HCT116 (cell line): Measurements from ENCODE around the gene TNFSF12. TPM values are rescaled to one million over a fixed set of nuclear protein-coding genes. Genes with fewer than 3 reads are reported as not detected.

Experiments
- ATAC-seq: fragments of 200-7000 bp; cut with Tn5 transposase; 2 replicates; pipeline ENCODE4 v1.9.1; 2020; ENCODE audit warnings: mild to moderate bottlenecking, moderate library complexity
- BruUV-seq: library from RNA; stranded (reverse); fragments of 400-500 nt; replicated peaks from 2 replicates; lab custom pipeline; 2021; lab: Mats Ljungman, UMichigan
- CTCF ChIA-PET: fragments of 300-600 bp; sonication (Branson Sonifier 250); formaldehyde crosslinking; loops from one replicate; lab custom pipeline; 2021; ENCODE audit warnings: antibody characterized with exemption; lab: Charles Lee
- POLR2A ChIA-PET: fragments of 300-600, 350-600 bp; sonication (Branson Sonifier 250); formaldehyde crosslinking; loops from one replicate; lab custom pipeline; 2021; ENCODE audit warnings: antibody characterized with exemption; lab: Charles Lee
- RAD21 ChIA-PET, 2 experiments: fragments of 300-600 bp; sonication (Branson Sonifier 250); formaldehyde crosslinking; loops; one replicate each; lab custom pipeline; 2023; ENCODE audit warnings: low total read pairs in 2 of 2; ENCODE audit not compliant: uncharacterized antibody in 2 of 2, unreplicated experiment in 2 of 2, low non-redundant PET in 1 of 2; lab: Charles Lee
- DNase-seq: peaks from one replicate; pipeline ENCODE4 v3.0.0-alpha.2; 2010; ENCODE audit warnings: low read depth, low spot score
- H2AFZ ChIP-seq: fragments of 200-600 bp; shearing (Covaris generic), sonication (generic); 2 replicates; pipeline ENCODE4 v1.6.1; 2017; ENCODE audit warnings: low read depth, mixed run types, mixed read lengths, antibody characterized with exemption, low read length; ENCODE audit not compliant: poor library complexity, severe bottlenecking
- H3K27ac ChIP-seq: 2 replicates; pipeline ENCODE4 v1.5.1; 2012; ENCODE audit warnings: low read depth, low read length
- H3K27me3 ChIP-seq: fragments of 200-600 bp; sonication (generic); 2 replicates; pipeline ENCODE4 v1.6.1; 2016; ENCODE audit warnings: mixed run types, low read length, mixed read lengths; ENCODE audit not compliant: insufficient read depth
- H3K36me3 ChIP-seq, 2 experiments: fragments of 200-500 bp in 1 of 2; fragments of 200-600 bp in 1 of 2; sonication (Bioruptor generic) in 1 of 2; sonication (generic) in 1 of 2; 2 replicates each; pipeline versions ENCODE4 v1.5.1 to v1.6.1; 2014 to 2016; ENCODE audit warnings: low read length in 2 of 2, inconsistent platforms in 1 of 2, mixed read lengths in 1 of 2, mixed run types in 1 of 2; ENCODE audit not compliant: insufficient read depth in 2 of 2, control insufficient read depth in 1 of 2
- H3K4me1 ChIP-seq, 2 experiments: fragments of 200-600 bp in 1 of 2; sonication (generic) in 1 of 2; 2 replicates each; pipeline versions ENCODE4 v1.5.1 to v1.6.1; 2012 to 2017; ENCODE audit warnings: low read length in 2 of 2, inconsistent platforms in 1 of 2, mild to moderate bottlenecking in 1 of 2, mixed read lengths in 1 of 2, mixed run types in 1 of 2, moderate library complexity in 1 of 2; ENCODE audit not compliant: insufficient read depth in 2 of 2, control insufficient read depth in 1 of 2
- H3K4me2 ChIP-seq: fragments of 200-600 bp; sonication (generic); 2 replicates; pipeline ENCODE4 v1.6.1; 2017; ENCODE audit warnings: mixed run types, low read length, mixed read lengths
- H3K4me3 ChIP-seq, 2 experiments: fragments of 200-600 bp in 1 of 2; sonication (generic) in 1 of 2; replicated peaks in 1 of 2; 2 replicates each; pipeline ENCODE4 v1.5.1; 2011 to 2016; ENCODE audit warnings: low read length in 2 of 2, control low read depth in 1 of 2, low read depth in 1 of 2, mild to moderate bottlenecking in 1 of 2, mixed read lengths in 1 of 2, mixed run types in 1 of 2
- H3K79me2 ChIP-seq: fragments of 200-600 bp; sonication (generic); 2 replicates; pipeline ENCODE4 v1.6.1; 2017; ENCODE audit warnings: mild to moderate bottlenecking, mixed run types, low read length, moderate library complexity, mixed read lengths; ENCODE audit not compliant: insufficient read depth
- H3K9ac ChIP-seq: fragments of 200-600 bp; sonication (generic); 2 replicates; pipeline ENCODE4 v1.6.1; 2016; ENCODE audit warnings: low read length, mixed read lengths
- H3K9me2 ChIP-seq: fragments of 200-600 bp; sonication (generic), shearing (Covaris generic); 2 replicates; pipeline ENCODE4 v1.6.1; 2017; ENCODE audit warnings: mixed run types, mild to moderate bottlenecking, moderate library complexity; ENCODE audit not compliant: insufficient read depth
- H3K9me3 ChIP-seq, 2 experiments: fragments of 200-500 bp in 1 of 2; fragments of 200-600 bp in 1 of 2; sonication (Bioruptor generic) in 1 of 2; sonication (generic) in 1 of 2; 2 replicates each; pipeline ENCODE4 v1.6.1; 2014 to 2017; ENCODE audit warnings: low read length in 2 of 2, mixed read lengths in 2 of 2, inconsistent platforms in 1 of 2, low read depth in 1 of 2, mild to moderate bottlenecking in 1 of 2, mixed run types in 1 of 2, moderate library complexity in 1 of 2; ENCODE audit not compliant: control insufficient read depth in 1 of 2, insufficient read depth in 1 of 2
- H4K20me1 ChIP-seq: fragments of 200-600 bp; sonication (generic), shearing (Covaris generic); 2 replicates; pipeline ENCODE4 v1.6.1; 2017; ENCODE audit warnings: mixed run types, mild to moderate bottlenecking, moderate library complexity; ENCODE audit not compliant: insufficient read depth
- ELF1 ChIP-seq: IDR thresholded peaks from 2 replicates; pipeline ENCODE4 v1.6.1; 2012; ENCODE audit warnings: low read depth, borderline replicate concordance
- JUND ChIP-seq: IDR thresholded peaks from 2 replicates; pipeline ENCODE4 v1.6.1; 2012
- SIN3A ChIP-seq: IDR thresholded peaks from 2 replicates; pipeline ENCODE4 v1.6.1; 2012; ENCODE audit warnings: low read depth
- TCF7L2 ChIP-seq: IDR thresholded peaks from 2 replicates; pipeline ENCODE4 v1.7.0; 2011; ENCODE audit warnings: borderline replicate concordance, inconsistent platforms; ENCODE audit not compliant: insufficient read depth, insufficient read length; ENCODE audit errors: extremely low read depth
- ZFX ChIP-seq: fragments of 450-650 bp; IDR thresholded peaks from 2 replicates; pipeline ENCODE4 v1.6.1; 2017
- ZNF274 ChIP-seq: fragments of 200-500 bp; sonication (Bioruptor generic); IDR thresholded peaks from 2 replicates; pipeline ENCODE4 v1.6.1; 2014; ENCODE audit warnings: mild to moderate bottlenecking, low read depth, low read length, inconsistent platforms
- intact Hi-C: fragments of 100-400 bp; cut with micrococcal nuclease; formaldehyde crosslinking; loops from 2 replicates; pipeline ENCODE4 v1.10.0; 2022
- total RNA-seq: library from RNA; stranded (reverse); gene quantifications from one replicate; pipeline ENCODE4 v1.2.1, GENCODE V29; 2021; ENCODE audit not compliant: unreplicated experiment
- TF ChIP-seq, protein P1 (sequence below): IDR thresholded peaks from 2 replicates; pipeline ENCODE4 v1.6.1; 2011; ENCODE audit warnings: mild to moderate bottlenecking, low read length, moderate library complexity; ENCODE audit not compliant: insufficient replicate concordance; ENCODE audit errors: extremely low read depth
- TF ChIP-seq, protein P2 (sequence below): IDR thresholded peaks from 2 replicates; pipeline ENCODE4 v1.6.1; 2012
- TF ChIP-seq, protein P3 (sequence below): IDR thresholded peaks from 2 replicates; pipeline ENCODE4 v1.6.1; 2012; ENCODE audit warnings: low read depth
- TF ChIP-seq, protein P4 (sequence below): IDR thresholded peaks from 2 replicates; pipeline ENCODE4 v1.6.1; 2012

TNFSF12 gene
- total RNA-seq, 1 experiment from 2014 or later: 12.3 TPM

- Histone ChIP-seq H3K4me3 (peak overlapping the region in 1 of 2 experiments; percentile 100; a peak in 1 of 4 replicates), H3K9me3 (no peaks in the 10 kb centered on the region), H3K36me3 (peaks cover 33 to 65% of the 10 kb centered on the region in 2 experiments), H3K9ac (peak overlapping the region; percentile 100), H3K4me1 (peaks cover 8 to 79% of the 10 kb centered on the region in 2 experiments; a peak in 3 of 4 replicates), H2AFZ (no peak overlapping the region), H3K27me3 (no peaks in the 10 kb centered on the region), H3K79me2 (peaks cover 64% of the 10 kb centered on the region), H3K9me2 (no peaks in the 10 kb centered on the region), H4K20me1 (peaks cover 35% of the 10 kb centered on the region; the same call in 1 of the 2 replicates), H3K4me2 (peak overlapping the region; percentile 97), H3K27ac (no peak overlapping the region)
- ChIA-PET CTCF (no interaction called here), RAD21 (no interaction called here), POLR2A (no interaction called here)
- TF ChIP-seq ELF1: no peak
- TF ChIP-seq, protein P1, sequence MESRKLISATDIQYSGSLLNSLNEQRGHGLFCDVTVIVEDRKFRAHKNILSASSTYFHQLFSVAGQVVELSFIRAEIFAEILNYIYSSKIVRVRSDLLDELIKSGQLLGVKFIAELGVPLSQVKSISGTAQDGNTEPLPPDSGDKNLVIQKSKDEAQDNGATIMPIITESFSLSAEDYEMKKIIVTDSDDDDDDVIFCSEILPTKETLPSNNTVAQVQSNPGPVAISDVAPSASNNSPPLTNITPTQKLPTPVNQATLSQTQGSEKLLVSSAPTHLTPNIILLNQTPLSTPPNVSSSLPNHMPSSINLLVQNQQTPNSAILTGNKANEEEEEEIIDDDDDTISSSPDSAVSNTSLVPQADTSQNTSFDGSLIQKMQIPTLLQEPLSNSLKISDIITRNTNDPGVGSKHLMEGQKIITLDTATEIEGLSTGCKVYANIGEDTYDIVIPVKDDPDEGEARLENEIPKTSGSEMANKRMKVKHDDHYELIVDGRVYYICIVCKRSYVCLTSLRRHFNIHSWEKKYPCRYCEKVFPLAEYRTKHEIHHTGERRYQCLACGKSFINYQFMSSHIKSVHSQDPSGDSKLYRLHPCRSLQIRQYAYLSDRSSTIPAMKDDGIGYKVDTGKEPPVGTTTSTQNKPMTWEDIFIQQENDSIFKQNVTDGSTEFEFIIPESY: no peak
- TF ChIP-seq JUND: no peak
- peak; percentile 44; the same call in 1 of the 2 replicates for TF ChIP-seq SIN3A
- TF ChIP-seq, protein P2, sequence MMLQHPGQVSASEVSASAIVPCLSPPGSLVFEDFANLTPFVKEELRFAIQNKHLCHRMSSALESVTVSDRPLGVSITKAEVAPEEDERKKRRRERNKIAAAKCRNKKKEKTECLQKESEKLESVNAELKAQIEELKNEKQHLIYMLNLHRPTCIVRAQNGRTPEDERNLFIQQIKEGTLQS: no peak
- no TSS peak for BruUV-seq
- DNase-seq (no peak), ATAC-seq (no peak)
- intact Hi-C loops: no loop called here
Measured at GRCh38 chr17:7575481-7575883, 26.6 kb downstream of the TNFSF12 start.

- Histone ChIP-seq H3K27me3 (no peaks in the 10 kb centered on the region), H4K20me1 (peaks cover 35% of the 10 kb centered on the region; the same call in 1 of the 2 replicates), H3K4me2 (no peak overlapping the region), H3K79me2 (peaks cover 67% of the 10 kb centered on the region), H3K4me1 (peaks cover 7 to 78% of the 10 kb centered on the region in 2 experiments; a peak in 3 of 4 replicates), H2AFZ (no peak overlapping the region), H3K9ac (peak overlapping the region; percentile 100; the same call in 1 of the 2 replicates), H3K9me2 (no peaks in the 10 kb centered on the region), H3K9me3 (no peaks in the 10 kb centered on the region), H3K27ac (no peak overlapping the region), H3K36me3 (peaks cover 33 to 60% of the 10 kb centered on the region in 2 experiments), H3K4me3 (no peak overlapping the region)
- ChIA-PET CTCF (no interaction called here), POLR2A (no interaction called here), RAD21 (no interaction called here)
- DNase-seq (no peak), ATAC-seq (no peak)
- BruUV-seq: no TSS peak
- intact Hi-C loops: no loop called here
- no peak for TF ChIP-seq ZNF274
- TF ChIP-seq, protein P3, sequence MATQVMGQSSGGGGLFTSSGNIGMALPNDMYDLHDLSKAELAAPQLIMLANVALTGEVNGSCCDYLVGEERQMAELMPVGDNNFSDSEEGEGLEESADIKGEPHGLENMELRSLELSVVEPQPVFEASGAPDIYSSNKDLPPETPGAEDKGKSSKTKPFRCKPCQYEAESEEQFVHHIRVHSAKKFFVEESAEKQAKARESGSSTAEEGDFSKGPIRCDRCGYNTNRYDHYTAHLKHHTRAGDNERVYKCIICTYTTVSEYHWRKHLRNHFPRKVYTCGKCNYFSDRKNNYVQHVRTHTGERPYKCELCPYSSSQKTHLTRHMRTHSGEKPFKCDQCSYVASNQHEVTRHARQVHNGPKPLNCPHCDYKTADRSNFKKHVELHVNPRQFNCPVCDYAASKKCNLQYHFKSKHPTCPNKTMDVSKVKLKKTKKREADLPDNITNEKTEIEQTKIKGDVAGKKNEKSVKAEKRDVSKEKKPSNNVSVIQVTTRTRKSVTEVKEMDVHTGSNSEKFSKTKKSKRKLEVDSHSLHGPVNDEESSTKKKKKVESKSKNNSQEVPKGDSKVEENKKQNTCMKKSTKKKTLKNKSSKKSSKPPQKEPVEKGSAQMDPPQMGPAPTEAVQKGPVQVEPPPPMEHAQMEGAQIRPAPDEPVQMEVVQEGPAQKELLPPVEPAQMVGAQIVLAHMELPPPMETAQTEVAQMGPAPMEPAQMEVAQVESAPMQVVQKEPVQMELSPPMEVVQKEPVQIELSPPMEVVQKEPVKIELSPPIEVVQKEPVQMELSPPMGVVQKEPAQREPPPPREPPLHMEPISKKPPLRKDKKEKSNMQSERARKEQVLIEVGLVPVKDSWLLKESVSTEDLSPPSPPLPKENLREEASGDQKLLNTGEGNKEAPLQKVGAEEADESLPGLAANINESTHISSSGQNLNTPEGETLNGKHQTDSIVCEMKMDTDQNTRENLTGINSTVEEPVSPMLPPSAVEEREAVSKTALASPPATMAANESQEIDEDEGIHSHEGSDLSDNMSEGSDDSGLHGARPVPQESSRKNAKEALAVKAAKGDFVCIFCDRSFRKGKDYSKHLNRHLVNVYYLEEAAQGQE: no peak
- TF ChIP-seq TCF7L2: no peak
- TF ChIP-seq, protein P1: no peak
- TF ChIP-seq, protein P2: no peak
- TF ChIP-seq, protein P4, sequence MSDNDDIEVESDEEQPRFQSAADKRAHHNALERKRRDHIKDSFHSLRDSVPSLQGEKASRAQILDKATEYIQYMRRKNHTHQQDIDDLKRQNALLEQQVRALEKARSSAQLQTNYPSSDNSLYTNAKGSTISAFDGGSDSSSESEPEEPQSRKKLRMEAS: no peak
- TF ChIP-seq ZFX: no peak
Measured at GRCh38 chr17:7575959-7576358, 27.1 kb downstream of the TNFSF12 start.
